EH (cell line): ENCODE data around the gene OR2J3.
"Not testable (repeated sequence)": the region's sequence is repeated elsewhere in the genome, so short reads cannot be mapped to it uniquely, and the experiment has no call there.

Experiments
- DNase-seq: peaks from one replicate; pipeline ENCODE4 v3.0.0-alpha.2; 2015; ENCODE audit warnings: low read depth

OR2J3 gene

DNA sequence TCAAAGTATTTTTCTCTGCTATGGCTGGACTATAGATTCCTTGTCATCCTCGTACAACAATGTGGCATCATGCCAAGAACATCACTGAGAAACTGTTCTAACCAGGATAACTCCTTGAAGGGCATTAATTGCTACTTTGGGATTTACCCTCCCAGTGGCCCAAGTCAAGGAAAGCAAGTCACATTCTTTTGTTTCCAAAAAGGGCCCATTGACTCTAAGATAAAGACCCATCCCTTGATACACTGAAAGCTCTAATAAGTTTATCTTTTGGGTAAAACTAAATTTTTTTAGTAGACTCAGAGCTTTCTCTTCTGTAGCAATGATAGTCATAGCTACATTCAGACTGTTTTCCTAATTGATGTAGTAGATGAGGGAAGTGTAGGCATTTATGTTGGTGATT lies at the start of gene OR2J3:
TSS of gene OR2J3 (plus strand) at position 301 of the 400 bp plus-strand sequence. CDS start 3,833 bp downstream, outside the sequence.
- DNase-seq = no peak

- DNase-seq = peak; percentile 12
Observed at GRCh38 chr6:29071831-29072723, 35.8 kb upstream of the OR2J3 start.

GRCh38 chr6:29079203-29079602 lies 28.7 kb upstream of the OR2J3 start:
- DNase-seq = no peak

GRCh38 chr6:29081312-29081711 lies 26.5 kb upstream of the OR2J3 start:
- DNase-seq = no peak

DNA sequence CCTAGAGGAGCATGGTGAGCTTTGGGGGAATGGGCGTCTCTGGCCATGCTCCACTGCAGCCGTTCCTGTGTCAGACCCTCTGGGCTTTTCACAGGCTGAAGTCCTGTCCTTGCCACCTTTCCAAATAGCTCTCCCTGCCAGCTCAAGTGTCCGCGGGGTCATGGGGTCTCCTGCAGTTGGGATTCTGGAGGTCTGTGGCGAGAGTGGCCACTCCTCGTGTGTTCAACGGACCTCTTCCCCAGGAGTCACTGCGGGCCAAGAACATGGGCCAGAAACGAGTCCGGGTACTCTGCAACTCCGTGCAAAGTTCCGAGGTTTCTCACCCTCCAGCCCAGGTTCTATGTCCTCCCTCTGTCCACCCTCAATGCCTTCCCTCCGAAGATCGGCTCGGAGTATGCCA lies 25.4 kb upstream of the OR2J3 start:
- no peak for DNase-seq

DNA sequence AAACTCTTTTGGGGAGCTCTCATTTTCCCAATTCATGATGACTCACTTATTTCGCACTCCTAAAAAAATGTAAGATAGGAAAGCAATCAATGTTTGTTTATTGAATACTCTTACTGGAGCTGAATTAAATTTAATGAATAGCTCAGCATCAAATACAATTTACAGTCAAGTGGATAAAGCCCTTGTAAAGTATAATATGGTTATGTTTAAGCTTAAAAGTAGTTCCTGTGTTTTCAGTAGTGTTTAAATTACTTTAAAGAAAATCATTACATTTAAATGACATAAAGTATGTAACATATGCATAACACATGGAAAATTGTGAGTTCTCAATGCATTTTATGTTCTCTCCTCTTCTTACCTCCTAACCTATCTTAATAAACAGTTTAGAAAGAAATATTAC lies 20.6 kb upstream of the OR2J3 start, which contains the start of gene OR2B3:
TSS of gene OR2B3 (minus strand) at position 101 of the 400 bp plus-strand sequence. CDS start at position 36, 65 bp downstream.
- DNase-seq = no peak

DNA sequence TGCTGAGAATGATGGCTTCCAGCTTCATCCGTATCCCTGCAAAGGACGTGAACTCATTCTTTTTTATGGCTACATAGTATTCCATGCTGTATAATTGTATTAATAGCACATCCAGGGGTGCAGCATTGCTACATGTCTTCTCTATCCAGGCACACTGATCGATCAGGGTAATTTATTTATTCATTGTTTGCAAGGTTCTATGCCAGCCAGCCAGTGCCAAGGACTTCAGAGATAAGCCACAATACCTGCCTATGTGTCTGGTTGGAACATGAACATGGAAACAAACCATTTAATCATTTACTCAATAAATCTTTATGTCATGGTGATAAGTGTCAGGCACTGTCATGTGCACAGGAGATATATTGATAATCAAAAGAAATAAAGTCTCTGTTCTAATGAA lies 14.9 kb upstream of the OR2J3 start:
- DNase-seq = no peak

DNA sequence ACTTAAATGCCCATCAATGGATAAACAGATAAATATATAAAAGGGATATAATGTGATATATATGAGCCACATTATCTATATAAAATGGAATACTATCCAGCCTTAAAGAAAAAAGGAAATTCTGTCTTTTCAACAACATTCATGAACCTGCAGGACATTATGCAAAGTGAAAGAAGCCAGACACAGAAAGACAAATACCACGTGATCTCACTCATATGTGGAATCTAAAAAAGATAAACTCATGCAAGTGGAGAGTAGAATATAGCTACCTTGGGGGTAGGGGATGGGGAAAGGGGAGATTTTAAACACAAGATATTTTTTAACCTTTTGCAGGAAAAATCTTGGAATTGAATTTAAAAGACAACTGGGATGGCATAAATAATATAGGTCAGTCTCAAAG lies 10.1 kb upstream of the OR2J3 start:
- no peak for DNase-seq

- DNase-seq = no peak
Observed at GRCh38 chr6:29099190-29099589, 8.7 kb upstream of the OR2J3 start, which contains the start of gene OR2J1. OR2J1 (plus strand) TSS chr6:29099490; CDS start chr6:29100943, 1,453 bp downstream.

DNA sequence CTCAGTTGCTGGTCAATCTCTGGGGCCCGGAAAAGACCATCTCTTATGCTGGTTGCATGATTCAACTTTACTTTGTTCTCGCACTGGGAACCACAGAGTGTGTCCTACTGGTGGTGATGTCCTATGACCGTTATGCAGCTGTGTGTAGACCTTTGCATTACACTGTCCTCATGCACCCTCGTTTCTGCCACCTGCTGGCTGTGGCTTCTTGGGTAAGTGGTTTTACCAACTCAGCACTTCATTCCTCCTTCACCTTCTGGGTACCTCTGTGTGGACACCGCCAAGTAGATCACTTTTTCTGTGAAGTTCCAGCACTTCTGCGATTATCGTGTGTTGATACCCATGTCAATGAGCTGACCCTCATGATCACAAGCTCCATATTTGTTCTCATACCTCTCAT lies 4.3 kb downstream of the OR2J3 start:
- no peak for DNase-seq

- not testable (repeated sequence) for DNase-seq
Observed at GRCh38 chr6:29114964-29115363, 7.1 kb downstream of the OR2J3 start.

DNA sequence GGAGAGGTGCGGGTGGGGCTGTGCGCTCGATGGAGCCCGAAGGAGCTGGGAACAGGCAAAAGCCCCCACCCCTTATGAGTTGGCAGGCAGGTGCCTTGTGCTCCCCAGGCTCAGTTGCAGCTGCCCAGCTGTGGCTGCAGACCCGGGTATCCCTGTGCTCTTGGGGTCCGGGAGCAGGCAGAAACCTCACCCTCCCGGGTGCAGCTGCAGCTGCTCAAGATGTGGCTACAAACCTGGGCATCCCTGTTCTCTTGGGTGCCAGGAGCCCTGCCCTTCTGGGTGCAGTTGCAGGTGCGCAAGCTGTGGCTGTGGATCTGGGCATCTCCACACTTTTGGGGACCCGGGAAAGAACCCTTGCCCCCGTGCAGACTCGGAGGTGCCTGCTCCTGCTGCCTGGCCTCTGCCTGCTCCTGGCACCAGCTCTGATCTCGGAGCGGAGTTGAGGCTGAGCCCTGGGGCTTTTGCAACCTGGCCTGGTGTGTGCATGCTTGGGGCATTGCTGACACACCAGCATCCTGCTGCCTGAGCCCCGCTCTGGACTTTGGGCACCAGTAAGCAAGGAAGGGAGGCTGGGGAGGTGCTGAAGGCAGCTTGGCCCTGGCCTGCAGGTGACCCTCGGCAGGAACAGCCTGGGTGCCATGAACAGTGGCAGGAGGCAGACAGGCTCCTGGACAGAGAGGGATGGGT lies 21.6 kb downstream of the OR2J3 start:
- DNase-seq = no peak

DNA sequence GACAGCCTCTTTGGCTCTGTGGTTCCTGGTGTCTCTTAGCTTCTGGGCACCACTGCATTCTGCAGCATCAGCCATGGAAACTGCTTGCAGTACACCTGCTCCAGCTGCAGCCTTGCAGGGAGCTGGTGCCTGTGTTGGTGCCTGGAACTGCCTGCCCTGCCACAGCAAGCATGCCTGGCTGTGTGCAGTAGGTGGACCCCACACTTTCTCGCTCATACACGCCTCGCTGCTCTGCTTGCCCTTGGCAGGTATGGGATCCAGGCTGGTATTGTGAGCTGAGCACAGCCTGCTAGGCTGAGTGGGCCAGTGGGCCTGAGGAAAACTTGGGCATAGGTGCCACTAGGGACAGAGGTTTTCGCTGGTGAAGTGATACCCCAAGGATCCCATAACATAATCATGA lies 22.8 kb downstream of the OR2J3 start:
- DNase-seq = no peak

DNA sequence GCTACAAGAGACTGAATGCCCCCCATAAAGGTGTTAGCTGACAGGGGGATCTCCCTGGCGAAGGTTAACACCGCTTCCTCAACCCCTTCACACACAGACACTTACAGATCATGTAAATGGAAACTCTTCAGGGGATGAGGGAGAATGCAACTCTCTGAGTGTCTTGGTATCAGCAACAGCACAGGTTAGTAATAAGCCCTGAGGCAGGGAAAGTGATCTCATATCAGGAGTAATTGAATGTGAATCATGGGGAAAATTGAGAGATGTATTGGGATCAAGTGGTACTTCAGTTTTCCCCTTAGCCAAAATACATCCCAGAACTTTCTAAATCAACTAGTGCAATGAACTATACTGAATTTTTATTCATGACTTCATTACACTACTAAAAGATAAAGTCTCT lies 23.8 kb downstream of the OR2J3 start:
- no peak for DNase-seq

GRCh38 chr6:29137724-29138123 lies 29.9 kb downstream of the OR2J3 start:
- no peak for DNase-seq

DNA sequence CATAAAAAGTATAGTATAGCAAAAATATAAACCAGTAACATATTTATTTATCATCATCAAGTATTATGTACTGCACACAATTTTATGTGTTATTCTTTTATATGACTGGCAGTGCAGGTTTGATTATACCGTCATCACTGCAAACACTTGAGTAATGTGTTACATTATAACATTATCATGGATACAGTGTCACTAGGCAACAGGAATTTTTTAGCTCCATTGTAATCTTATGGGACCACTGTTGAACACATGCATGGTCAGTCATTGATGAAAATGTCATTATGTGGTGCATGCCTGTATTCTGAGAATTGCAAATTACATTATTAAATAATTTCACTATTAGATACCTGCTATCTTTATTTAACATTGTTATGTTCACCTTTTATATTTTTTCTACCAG lies 33.7 kb downstream of the OR2J3 start:
- DNase-seq = no peak

DNA sequence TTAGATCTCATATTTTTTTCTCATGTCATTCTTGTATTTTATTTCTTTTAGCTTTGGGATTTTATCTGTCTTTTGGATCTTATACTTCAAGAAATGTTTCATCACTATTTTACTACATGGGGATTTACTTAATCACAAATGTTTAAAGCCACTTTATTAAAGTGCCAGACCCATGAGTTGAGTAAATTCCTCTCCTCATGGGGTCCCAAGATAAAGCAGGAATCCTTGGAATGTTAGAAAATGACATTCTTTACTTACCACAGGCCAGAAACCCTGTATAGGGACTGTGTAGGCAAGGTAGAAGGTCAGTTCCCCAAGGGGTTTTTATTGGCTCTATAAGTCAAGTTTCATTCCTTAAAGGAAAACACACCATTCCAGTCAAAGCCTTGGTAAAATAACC lies 34.5 kb downstream of the OR2J3 start:
- no peak for DNase-seq

- no peak for DNase-seq
Observed at GRCh38 chr6:29146179-29146578, 38.3 kb downstream of the OR2J3 start.

GRCh38 chr6:29147074-29147473 lies 39.2 kb downstream of the OR2J3 start:
- no peak for DNase-seq

DNA sequence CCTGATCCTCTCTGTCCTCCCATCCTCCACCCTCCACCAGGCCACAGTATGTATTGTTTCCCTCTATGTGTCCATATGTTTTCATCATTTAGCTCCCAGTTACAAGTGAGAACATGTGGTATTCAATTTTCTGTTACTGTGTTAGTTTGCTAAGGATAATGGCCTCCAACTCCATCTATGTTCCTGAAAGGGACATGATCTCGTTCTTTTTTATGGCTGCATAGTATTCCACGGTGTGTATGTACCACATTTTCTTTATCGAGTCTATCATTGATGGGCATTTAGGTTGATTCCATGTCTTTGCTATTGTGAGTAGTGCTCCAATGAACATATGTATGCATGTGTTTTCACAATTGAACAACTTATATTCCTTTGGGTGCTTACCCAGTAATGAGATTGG lies 41.6 kb downstream of the OR2J3 start:
- DNase-seq = not testable (repeated sequence)

GRCh38 chr6:29153083-29153482 lies 45.2 kb downstream of the OR2J3 start:
- no peak for DNase-seq

DNA sequence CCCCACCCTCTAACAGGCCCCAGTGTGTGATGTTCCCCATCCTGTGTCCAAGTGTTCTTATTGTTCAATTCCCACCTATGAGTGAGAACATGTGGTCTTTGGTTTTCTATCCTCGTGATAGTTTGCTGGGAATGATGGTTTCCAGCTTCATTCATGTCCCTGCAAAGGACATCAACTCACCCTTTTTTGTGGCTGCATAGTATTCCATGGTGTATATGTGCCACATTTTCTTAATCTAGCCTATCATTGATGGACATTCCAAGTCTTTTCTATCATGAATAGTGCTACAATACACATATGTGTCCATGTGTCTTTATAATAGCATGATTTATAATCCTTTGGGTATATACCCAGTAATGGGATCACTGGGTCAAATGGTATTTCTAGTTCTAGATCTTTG lies 47.3 kb downstream of the OR2J3 start:
- DNase-seq = not testable (repeated sequence)

- DNase-seq = not testable (repeated sequence)
Observed at GRCh38 chr6:29159922-29160321, 52.1 kb downstream of the OR2J3 start.
